HG03457 (cell line): ENCODE results near the gene COQ5.
A peak's percentile ranks its signal among the peaks of the same experiment; 100 is the strongest.
"Not testable (repeated sequence)": the region's sequence is repeated elsewhere in the genome, so short reads cannot be mapped to it uniquely, and the experiment has no call there.

ENCODE experiments used
- ATAC-seq: cut with Tn5 transposase; IDR thresholded peaks from one replicate; pipeline ENCODE4 v1.9.1; 2021; ENCODE audit warnings: moderate number of reproducible peaks; ENCODE audit not compliant: unreplicated experiment

The COQ5 gene, protein sequence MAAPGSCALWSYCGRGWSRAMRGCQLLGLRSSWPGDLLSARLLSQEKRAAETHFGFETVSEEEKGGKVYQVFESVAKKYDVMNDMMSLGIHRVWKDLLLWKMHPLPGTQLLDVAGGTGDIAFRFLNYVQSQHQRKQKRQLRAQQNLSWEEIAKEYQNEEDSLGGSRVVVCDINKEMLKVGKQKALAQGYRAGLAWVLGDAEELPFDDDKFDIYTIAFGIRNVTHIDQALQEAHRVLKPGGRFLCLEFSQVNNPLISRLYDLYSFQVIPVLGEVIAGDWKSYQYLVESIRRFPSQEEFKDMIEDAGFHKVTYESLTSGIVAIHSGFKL

GRCh38 chr12:120528861-120529525 lies at the start of gene COQ5:
TSS of gene COQ5 (minus strand) at chr12:120529158. CDS start at chr12:120529141, 17 bp downstream.
- ATAC-seq = peak; percentile 63

GRCh38 chr12:120574106-120574505 lies 45.1 kb upstream of the COQ5 start:
- ATAC-seq = no peak

- ATAC-seq = no peak
Observed at GRCh38 chr12:120573560-120573959, 44.6 kb upstream of the COQ5 start.

DNA sequence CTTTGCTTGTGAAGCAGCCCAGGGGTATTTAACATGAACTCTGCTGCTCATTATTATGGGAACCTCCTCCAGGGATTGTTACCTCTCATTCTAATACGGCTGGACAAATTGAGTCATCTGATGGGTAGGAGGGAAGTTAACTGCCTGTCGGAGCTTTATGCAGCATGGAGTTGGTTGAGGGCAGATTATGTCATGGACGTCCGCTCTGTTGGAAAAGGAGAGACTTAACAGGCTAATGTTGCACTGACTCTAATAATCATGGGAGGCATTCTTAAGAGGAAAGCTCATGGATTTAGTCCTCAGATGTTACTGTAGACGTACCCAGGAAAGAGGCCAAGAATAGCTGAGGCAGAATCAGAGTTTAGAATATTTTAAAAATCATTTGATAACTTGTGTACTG lies 42.3 kb upstream of the COQ5 start:
- ATAC-seq = no peak

GRCh38 chr12:120563495-120563894 lies 34.5 kb upstream of the COQ5 start:
- no peak for ATAC-seq

DNA sequence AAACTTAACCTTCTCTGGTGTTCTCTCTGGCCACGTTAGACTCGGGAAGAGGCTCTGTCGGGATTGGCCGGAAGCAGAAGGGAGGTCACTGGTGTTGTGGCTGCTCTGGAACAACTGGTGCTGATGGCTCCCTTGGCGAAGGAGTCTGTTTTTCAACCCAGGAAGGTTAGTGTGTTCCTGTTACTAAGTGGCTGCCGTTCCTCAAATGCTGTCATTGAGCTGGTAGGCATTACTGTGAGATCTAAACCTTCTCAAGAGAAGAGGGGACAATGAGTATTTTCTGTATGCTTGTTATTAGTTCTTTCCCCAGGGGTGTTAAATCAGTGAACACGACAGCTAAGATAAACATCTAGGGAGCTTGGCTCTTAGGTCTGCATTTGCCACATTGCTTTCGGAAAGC lies 33.9 kb upstream of the COQ5 start:
- no peak for ATAC-seq

GRCh38 chr12:120557589-120557988 lies 28.6 kb upstream of the COQ5 start:
- no peak for ATAC-seq

GRCh38 chr12:120554678-120555077 lies 25.7 kb upstream of the COQ5 start:
- ATAC-seq = no peak

DNA sequence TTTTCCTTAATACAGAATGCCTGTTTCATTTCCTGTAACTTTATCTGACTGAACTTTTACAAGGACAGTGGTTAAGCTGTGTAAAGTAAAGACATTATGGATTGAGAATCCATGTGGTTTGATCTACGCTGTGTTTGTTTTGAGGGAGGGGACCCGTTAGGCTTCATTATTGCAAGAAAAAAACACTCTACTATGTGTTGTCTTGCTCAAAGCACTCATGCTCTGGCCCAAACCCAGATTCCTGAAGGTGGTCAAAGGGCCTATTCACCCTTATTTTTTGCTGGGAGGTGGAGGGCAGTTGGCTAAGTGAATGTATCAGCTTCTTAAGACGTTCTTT lies 17.1 kb upstream of the COQ5 start:
- ATAC-seq = no peak

DNA sequence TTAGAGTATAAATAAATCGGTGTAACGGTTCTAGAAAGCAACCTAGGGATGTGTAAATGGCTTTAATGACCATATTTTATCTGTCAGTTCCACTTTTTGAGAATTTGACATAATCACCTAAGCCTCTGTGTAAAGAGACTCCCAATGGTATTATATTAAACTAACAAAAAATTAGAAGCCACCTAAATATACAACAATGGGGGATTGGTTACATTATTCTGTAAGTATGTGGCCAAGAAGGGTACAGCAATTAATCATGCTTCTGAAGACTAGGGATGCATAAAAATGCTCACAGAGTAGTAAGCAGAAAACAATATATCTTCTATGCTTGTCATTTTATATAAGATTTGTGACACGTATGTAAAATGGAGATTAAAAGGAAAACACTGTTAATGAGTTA lies 15.7 kb upstream of the COQ5 start:
- no peak for ATAC-seq

GRCh38 chr12:120542166-120542565 lies 13.2 kb upstream of the COQ5 start:
- no peak for ATAC-seq

- no peak for ATAC-seq
Observed at GRCh38 chr12:120540445-120540844, 11.5 kb upstream of the COQ5 start.

GRCh38 chr12:120539303-120539702 lies 10.3 kb upstream of the COQ5 start:
- ATAC-seq = no peak

GRCh38 chr12:120538281-120539156 lies 9.6 kb upstream of the COQ5 start:
- ATAC-seq = no peak

DNA sequence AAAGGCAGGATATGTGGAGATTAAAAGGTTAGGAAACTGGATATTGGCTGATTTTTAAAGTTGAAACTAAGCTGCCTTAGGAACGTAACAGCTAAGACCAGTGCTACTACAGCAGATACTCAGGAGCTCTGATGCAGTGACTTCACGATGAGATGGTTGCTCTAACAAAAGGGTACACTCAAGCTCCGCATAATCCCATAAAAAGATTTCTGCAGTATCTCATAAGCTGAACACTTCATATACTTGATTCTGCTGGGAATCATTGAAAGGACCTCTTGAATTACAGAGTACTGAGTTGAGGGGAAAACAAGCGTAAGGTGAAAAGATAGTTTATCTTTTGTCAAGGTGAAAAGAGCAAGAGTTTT lies 8.9 kb upstream of the COQ5 start:
- no peak for ATAC-seq

DNA sequence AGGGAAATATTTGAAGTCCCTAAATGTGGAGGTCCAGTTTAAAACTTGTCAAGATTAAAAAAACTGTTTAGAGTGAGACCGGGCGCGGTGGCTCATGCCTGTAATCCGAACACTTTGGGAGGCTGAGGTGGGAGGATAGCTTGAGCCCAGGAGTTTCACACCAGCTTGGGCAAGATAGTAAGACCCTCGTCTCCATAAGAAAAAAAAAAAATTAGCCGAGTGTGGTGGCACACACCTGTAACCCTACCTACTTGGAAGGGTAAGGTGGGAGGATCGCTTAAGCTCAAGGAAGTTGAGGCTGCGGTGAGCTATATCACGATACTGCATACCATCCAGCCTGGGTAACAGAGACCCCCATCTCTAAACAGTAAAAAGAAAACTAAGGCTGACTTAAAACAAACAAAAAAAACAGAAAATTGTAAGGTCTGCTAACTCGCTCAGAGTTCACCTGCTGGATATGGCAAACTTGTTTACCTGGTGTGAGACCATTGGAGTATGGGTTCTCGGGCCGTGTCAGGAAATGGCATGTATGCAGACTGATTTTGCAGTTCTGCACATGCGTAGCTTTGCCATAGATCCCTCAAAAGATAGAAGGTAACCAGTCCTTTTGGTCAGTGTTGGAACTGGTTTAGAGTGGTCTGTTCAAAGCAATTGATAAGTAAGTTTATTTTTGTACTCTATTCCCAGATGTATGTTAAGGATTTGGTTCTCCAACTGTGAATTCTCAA lies 7.3 kb upstream of the COQ5 start:
- ATAC-seq = no peak

DNA sequence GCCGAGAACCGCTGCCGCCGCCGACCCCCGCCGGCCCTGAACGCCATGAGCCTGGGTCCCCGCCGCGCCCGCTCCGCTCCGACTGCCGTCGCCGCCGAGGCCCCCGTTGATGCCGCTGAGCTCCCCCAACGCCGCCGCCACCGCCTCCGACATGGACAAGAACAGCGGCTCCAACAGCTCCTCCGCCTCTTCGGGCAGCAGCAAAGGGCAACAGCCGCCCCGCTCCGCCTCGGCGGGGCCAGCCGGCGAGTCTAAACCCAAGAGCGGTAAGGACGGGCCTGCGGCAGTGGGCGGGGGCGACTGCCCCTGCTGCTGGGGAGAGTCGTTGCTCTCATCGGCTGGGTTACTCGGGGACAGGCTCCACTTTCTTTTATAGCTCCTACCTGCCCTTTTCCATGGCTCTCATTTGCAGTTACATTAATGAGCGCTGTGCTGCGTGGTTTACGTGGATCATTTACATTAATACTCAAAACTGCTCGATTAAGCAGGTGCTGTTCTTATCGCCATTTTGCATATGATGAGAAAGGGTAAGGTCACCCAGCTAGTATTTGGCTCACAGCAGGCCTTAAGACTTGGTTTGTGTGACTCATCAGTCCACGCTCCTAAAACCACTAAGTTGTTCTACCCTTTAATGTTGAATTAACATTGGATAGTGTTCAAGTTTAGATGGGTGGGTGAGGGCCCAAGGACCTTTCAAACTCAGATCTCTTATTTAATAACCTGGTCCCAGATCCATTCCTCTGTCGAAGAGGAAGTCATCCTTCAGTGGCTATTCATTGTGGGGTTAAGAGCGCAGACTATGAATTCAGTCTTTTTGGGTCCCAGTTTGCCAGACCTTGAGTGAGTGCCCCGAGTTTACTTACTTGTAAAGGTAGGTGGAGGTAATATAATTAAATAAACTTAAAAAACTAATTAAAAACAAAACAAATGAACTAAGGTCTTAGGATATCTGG lies 6.0 kb upstream of the COQ5 start:
- ATAC-seq = peak; percentile 24

DNA sequence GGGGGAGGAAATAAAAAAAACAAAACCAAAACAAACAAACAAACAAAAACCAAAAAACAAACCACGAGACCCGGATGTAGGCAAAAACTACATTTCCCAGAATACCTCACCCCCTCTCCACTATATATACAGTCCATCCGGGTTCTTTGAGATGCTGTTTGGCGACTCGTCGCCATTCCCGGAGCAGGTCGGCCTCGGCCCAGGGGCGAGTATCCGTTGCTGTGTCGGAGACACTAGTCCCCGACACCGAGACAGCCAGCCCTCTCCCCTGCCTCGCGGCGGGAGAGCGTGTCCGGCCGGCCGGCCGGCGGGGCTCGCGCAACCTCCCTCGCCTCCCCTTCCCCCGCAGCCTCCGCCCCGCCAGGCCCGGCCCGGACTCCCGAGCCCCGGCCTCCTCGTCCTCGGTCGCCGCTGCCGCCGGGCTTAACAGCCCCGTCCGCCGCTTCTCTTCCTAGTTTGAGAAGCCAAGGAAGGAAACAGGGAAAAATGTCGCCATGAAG lies 5.3 kb upstream of the COQ5 start, which contains the start of gene RNF10:
Gene RNF10 (plus strand): TSS at position 154 of the 500 bp plus-strand sequence. CDS start 456 bp downstream, outside the sequence.
- ATAC-seq = peak; percentile 51

DNA sequence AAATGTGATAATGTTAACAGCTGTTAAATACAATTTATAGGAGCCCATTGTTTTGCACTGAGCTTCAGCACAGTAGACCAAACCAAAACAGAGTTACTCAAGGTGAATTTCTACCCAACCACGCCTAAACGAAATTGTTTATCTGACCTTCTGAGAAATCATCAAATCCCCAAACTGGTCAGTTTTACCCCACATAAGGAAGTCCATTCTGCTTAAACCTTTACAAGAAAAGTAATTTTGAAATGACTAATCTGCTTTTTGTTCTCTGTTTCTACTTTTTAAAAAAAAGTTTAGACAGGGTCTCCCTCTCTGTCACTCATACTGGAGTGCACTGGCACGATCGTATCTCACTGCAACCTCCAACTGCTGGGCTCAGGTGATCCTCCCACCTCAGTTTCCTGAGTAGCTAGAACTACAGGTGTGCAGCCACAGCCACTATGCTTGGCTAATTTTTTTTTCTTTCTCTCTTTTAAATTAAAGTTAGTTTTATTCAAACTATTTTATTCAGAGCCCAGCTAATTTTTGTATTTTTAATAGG lies 3.8 kb upstream of the COQ5 start:
- ATAC-seq = no peak

DNA sequence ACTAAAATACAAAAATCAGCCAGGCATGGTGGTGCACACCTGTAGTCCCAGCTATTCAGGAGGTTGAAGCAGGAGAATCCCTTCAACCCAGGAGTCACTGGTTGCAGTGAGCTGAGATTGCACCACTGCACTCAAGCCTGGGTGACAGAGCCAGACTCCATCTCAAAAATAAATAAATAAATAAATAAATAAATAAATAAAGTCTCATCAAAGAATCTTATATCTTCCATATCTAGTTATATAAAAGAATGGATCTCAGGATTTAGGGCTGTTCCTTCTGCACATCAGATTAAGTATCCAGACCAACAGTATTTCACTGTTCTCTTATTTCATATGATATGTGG lies 1.4 kb upstream of the COQ5 start:
- not testable (repeated sequence) for ATAC-seq
